Spinal cord (tissue), 4 donors: ENCODE measurements around the gene TAF1. TPM values are rescaled to one million over a fixed set of nuclear protein-coding genes. Genes with fewer than 3 reads are reported as not detected.

Source experiments
- polyA plus RNA-seq, 2 donors: library from polyadenylated mRNA; unstranded; fragments of 120-200 nt; gene quantifications; one replicate each; pipeline ENCODE4 v1.2.1, GENCODE V29; 2013; ENCODE audit not compliant: insufficient read length in 2 of 2
- small RNA-seq: library from RNA; depleted of rRNA; stranded (forward); fragments of <200 nt; gene quantifications from one replicate; pipeline ENCODE3, GENCODE V24; 2014; ENCODE audit warnings: low replicate concordance
- total RNA-seq, 2 donors: library from RNA; depleted of rRNA in 1 of 2; stranded (reverse); fragments of 120-200 nt in 1 of 2; fragments of >200 nt in 1 of 2; gene quantifications; one replicate each; pipeline versions ENCODE4 v1.2.3 to v1.2.4, GENCODE V29; 2013 to 2014

TAF1 gene
- total and polyA plus RNA-seq, 4 donors = 26.3 to 53.6 (median 35.9) TPM

Small RNA genes lying within 50 kb of the gene (small RNA-seq; reads per million reads assigned to genes)
- gene AL590762.4 (not detected), gene RF00019 (not detected)

Other genes with a start within 250 kb of the TAF1 start
- 10 to 100 TPM; 23.4 to 26.0 TPM for gene MED12, start 247.8 kb upstream of the TAF1 start, total RNA-seq
- gene MED12, start 247.8 kb upstream of the TAF1 start, polyA plus RNA-seq = 10 to 100 TPM; 33.8 to 39.7 TPM
- gene NLGN3, start 221.5 kb upstream of the TAF1 start, total RNA-seq = 10 to 100 TPM; 31.2 to 34.4 TPM
- gene NLGN3, start 221.5 kb upstream of the TAF1 start, polyA plus RNA-seq = 100 to 1,000 TPM; 127 to 148 TPM
- 1 to 10 TPM; 2.5 to 5.3 TPM for gene GJB1, start 143.1 kb upstream of the TAF1 start, total RNA-seq
- 1 to 10 TPM; 2.4 to 3.0 TPM for gene GJB1, start 143.1 kb upstream of the TAF1 start, polyA plus RNA-seq
- gene ZMYM3, start 112.2 kb upstream of the TAF1 start, total RNA-seq = 10 to 100 TPM; 26.4 to 29.8 TPM
- gene ZMYM3, start 112.2 kb upstream of the TAF1 start, polyA plus RNA-seq = 10 to 100 TPM; 49.4 to 54.2 TPM
- gene NONO, start 82.7 kb upstream of the TAF1 start, total RNA-seq = 100 to 1,000 TPM; 236 to 435 TPM
- gene NONO, start 82.7 kb upstream of the TAF1 start, polyA plus RNA-seq = 100 to 1,000 TPM; 354 to 399 TPM
- 1 to 10 TPM in 1 of 2 donors, under 1 TPM in 1; 0.99 to 1.5 TPM for gene ITGB1BP2, start 64.6 kb upstream of the TAF1 start, total RNA-seq
- 1 to 10 TPM; 1.2 to 2.1 TPM for gene ITGB1BP2, start 64.6 kb upstream of the TAF1 start, polyA plus RNA-seq
- gene OGT, start 166.7 kb downstream of the TAF1 start, total RNA-seq = 100 to 1,000 TPM; 136 to 187 TPM
- gene OGT, start 166.7 kb downstream of the TAF1 start, polyA plus RNA-seq = 100 to 1,000 TPM; 111 to 118 TPM
- 1 to 10 TPM; 1.7 to 3.1 TPM for gene GCNA, start 212.1 kb downstream of the TAF1 start, total RNA-seq
- 1 to 10 TPM; 3.4 to 3.7 TPM for gene GCNA, start 212.1 kb downstream of the TAF1 start, polyA plus RNA-seq